Measurements from ENCODE around the gene WDR72.
"Not testable (repeated sequence)": the region's sequence is repeated elsewhere in the genome, so short reads cannot be mapped to it uniquely, and the experiment has no call there.

WDR72 gene

DNA sequence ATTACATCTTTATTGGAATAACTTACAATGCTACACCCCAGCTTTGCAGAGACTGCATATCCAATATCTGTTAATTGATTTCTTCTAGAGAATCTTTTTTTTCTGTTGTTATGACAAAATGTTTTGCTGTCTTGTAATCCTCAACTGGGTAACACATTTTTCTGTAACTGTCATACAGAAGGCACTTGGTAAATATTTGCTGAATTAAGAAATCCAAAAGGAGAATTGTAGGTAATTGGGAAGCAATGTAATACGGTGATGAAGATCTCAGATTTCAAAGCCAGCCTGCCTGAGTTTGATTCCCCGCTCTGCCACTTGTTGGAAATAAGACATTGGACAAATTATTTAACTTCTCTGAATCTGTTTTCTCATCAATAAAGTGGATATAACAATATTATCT, 169.1 kb downstream of the WDR72 start:
- DNase-seq (ENCODE audit: low read depth in 2 of 2), result no peak

GRCh38 chr15:53589520-53590057, 169.9 kb downstream of the WDR72 start:
- DNase-seq (ENCODE audit: low read depth in 2 of 2), result no peak

DNA sequence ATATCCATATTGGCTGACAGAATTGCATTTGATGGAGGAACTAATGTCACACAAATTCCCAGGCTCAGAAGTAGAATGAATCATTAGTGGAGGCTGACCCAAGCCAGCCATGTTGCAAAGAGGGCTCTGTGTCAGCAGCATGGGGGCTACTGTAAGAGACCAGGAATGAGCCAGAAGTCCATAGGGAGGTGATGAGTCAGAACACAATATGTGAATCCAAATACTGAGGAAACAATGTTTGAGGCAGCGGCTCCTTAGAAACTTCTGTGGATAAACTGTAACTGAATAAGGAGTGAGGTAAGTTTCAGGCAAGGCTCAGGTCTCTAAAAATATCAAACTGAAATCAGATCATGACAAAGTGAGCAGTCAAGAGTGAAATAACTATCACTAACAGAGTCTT, 170.7 kb downstream of the WDR72 start:
- DNase-seq (ENCODE audit: low read depth in 2 of 2), result peak; percentile 61 to 64

- no peak for DNase-seq (ENCODE audit: low read depth in 2 of 2)
Observed at GRCh38 chr15:53586799-53587198, 172.7 kb downstream of the WDR72 start.

DNA sequence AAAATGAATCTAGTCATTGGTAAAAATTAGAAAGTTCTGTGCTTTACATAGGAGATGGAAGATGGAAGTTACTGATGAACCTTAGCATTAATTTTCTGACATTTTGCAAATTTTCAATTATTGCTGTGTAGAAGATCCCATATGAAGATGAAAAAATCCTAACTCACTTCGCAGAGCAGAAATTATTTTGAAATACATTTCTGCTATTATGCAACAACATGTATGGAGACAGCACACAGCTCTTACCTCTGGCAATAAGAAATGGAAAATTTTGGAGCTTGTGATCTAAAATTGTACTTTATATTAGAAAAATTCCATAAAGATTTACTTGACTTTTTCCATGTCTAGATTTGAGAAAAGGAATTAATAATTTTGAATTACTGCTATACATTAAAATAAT, 177.9 kb downstream of the WDR72 start:
- DNase-seq (ENCODE audit: low read depth in 2 of 2), result no peak

DNA sequence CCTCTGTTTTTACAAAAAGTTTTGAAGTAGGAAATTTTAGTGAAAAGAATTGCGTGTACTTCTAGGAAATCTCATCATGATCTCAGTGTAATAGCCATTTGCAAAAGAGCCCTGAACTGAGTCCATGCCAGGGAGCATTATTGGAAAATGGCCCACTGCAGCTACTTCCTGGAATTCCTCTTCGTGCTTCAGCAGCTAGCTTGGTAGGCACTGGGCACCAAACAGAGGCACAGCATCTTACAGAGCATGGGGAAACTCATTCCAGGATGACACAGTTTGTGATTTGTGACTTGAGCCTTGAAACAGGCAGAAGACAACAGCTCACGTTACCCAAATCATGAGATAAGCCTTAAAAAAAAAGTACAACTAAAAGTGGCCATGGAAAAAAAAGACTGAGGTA, 179.1 kb downstream of the WDR72 start:
- no peak for DNase-seq (ENCODE audit: low read depth in 2 of 2)

- no peak for DNase-seq (ENCODE audit: low read depth in 2 of 2)
Observed at GRCh38 chr15:53576841-53577240, 182.6 kb downstream of the WDR72 start.

GRCh38 chr15:53573091-53573490, 186.4 kb downstream of the WDR72 start:
- DNase-seq (ENCODE audit: low read depth in 2 of 2), result no peak

- DNase-seq (ENCODE audit: low read depth in 2 of 2), result no peak
Observed at GRCh38 chr15:53569751-53570480, 189.5 kb downstream of the WDR72 start.

DNA sequence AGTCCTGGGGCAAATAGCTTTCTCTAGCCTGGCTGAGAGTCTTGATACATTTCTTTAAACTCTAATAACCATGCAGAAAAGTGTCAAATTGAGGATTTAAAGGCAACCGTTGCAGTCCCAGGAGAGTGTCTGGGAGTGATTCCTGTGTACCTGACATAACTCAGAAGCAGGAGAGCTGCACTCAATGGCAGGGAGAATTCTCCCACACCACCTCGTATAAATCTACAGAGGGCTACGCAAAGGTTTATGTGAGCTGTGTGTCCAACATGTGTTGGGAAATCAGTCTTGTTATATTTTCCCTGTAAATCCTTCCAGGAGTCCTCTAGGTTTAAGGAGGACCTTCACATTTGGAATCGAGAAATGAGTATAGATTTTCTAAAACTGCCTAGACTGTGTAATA, 192.6 kb downstream of the WDR72 start:
- no peak for DNase-seq (ENCODE audit: low read depth in 2 of 2)

GRCh38 chr15:53565721-53566120, 193.7 kb downstream of the WDR72 start:
- DNase-seq (ENCODE audit: low read depth in 2 of 2), result no peak

DNA sequence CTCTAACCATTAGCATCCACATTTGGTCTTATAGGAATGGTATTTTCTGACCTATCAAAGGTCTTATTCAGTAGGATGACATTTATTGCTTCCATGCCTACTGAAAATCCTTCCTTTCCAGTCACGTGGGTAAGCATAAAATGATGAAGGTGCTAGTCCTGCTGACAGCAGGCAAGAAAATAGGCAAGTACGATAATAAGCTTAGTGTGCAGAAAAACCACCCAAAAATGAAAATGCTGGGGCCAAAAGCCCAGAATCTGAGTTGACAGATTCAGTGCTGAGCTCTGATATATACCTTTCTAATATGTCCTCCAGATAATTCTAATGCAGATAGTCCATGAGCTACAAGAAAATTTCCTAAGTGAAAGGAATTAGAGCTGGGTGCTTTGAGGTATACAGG, 194.8 kb downstream of the WDR72 start:
- no peak for DNase-seq (ENCODE audit: low read depth in 2 of 2)

GRCh38 chr15:53563627-53564026, 195.8 kb downstream of the WDR72 start:
- no peak for DNase-seq (ENCODE audit: low read depth in 2 of 2)

DNA sequence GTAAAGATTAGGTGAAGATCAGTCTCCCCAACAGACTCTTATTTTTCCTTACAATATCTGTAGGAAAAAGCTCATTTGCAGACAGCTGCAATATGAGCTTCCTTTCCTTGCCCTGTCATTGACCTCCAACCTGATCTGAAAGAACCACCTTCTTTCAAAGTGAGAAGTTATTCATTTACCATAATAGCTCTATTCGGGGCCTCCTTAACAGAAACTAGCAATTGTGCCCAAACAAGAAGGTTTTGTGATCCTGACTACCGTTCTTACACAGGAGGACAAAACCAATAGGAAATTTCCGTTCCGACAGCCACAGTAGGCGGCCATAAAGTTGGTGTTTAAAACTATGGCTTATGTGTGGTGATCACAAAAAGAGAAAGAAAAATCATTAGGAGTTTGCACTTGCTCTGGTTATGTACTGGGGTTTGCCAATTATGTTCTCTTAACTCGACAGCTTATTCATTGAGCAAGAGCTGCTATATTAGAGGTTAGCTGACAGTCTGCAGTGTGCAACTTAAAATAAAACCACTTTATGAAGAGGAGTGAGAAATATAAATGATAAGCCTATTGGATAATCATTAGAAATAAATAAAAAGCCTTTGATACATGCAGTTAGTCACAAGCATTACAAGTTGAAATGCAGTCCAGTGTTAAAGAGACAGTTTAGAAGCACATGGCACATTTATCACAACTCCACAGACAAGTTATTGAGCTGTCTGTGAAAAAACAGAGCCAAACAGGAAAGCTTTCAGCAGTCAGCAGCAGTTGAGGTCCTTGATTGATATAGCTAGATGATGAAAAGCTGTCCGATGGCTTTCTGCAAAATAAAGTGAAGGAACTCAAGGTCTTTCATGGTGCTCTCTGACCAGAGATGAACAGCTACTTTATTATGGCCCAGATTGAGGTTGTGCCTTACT, 199.8 kb downstream of the WDR72 start:
- DNase-seq (ENCODE audit: low read depth in 2 of 2), result no peak

- no peak for DNase-seq (ENCODE audit: low read depth in 2 of 2)
Observed at GRCh38 chr15:53558384-53558783, 201.1 kb downstream of the WDR72 start.

DNA sequence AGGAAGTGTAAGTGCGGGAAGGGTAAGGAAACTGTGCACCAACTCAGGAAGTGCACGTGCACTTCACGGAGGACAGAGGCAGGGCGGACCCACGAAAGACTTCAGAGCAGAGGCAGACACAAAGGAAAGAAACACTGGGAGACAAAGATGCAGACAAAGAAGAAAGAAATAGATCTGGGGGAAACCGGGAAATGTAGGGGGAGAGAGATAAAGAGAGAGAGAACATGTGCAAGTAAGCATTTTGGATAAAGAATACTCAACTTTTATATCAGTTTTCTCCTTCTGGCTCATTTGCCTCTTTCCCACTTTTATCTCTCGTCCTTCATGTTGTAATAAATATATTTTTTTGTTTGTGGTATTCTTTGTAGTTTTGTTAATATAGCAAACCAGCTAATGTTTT, 204.2 kb downstream of the WDR72 start:
- no peak for DNase-seq (ENCODE audit: low read depth in 2 of 2)

- DNase-seq (ENCODE audit: low read depth in 2 of 2), result no peak
Observed at GRCh38 chr15:53549697-53550305, 209.7 kb downstream of the WDR72 start.

- no peak for DNase-seq (ENCODE audit: low read depth in 2 of 2)
Observed at GRCh38 chr15:53548236-53548635, 211.2 kb downstream of the WDR72 start.

- not testable (repeated sequence) for DNase-seq (ENCODE audit: low read depth in 2 of 2)
Observed at GRCh38 chr15:53540626-53541300, 218.7 kb downstream of the WDR72 start.

- DNase-seq (ENCODE audit: low read depth in 2 of 2), result no peak
Observed at GRCh38 chr15:53539878-53540277, 219.6 kb downstream of the WDR72 start.

DNA sequence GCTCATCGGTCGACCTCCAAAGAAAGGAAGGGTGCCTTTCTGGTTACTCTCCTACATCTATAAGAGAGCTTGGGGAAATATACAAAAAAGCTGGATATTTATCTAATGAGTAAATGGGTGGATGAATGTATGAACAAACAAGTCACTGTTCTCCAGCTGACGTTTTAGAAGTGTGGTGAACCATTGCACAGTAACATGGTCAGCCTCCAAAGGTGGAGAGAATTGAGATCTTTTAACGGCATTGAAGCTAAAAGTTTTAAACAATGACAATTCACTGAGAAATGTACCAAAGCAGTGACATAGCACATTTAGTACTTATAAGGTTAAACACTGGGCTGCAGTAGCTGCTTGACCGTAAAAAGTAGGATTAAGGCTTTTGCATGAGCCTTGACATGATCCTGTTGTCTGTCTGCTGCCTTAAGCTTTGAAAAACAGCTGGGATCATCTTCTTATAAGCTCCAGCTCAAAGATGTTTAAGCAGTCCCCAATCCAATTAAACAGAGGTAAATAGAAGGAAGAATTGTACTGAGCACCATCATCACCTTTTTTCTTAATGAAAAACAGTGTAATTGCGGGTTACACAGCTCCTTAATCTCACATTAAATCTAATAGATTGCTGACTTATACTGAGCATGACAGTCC, 222.9 kb downstream of the WDR72 start:
- DNase-seq (ENCODE audit: low read depth in 2 of 2), result no peak

Measured in fibroblast of skin of left biceps (primary cell).